Fibroblast of villous mesenchyme (primary cell): Measurements from ENCODE around the gene RSPH4A. TPM values are rescaled to one million over a fixed set of nuclear protein-coding genes. Genes with fewer than 3 reads are reported as not detected.
"Not testable (repeated sequence)": the region's sequence is repeated elsewhere in the genome, so short reads cannot be mapped to it uniquely, and the experiment has no call there.

ENCODE experiments used
- DNase-seq: peaks from one replicate; pipeline ENCODE4 v3.0.0-alpha.2; 2010; ENCODE audit warnings: low read depth
- H3K4me3 ChIP-seq: 2 replicates; pipeline ENCODE4 v1.5.1; 2011; ENCODE audit warnings: low read depth, mild to moderate bottlenecking, low read length
- CTCF ChIP-seq: IDR thresholded peaks from 2 replicates; pipeline ENCODE4 v1.5.1; 2012; ENCODE audit warnings: low read depth, mild to moderate bottlenecking, low read length; ENCODE audit not compliant: insufficient read depth
- total RNA-seq: library from RNA; depleted of rRNA; stranded (reverse); fragments of >200 nt; gene quantifications from 2 replicates; pipeline ENCODE4 v1.2.3, GENCODE V29; 2012

Gene RSPH4A
- total RNA-seq, 1 donor, result under 0.01 TPM

- no peak for TF ChIP-seq CTCF
- no peak overlapping the region for H3K4me3 ChIP-seq
- DNase-seq, result no peak
Observed at GRCh38 chr6:116595247-116595646, 21.0 kb upstream of the RSPH4A start.

- no peak for TF ChIP-seq CTCF
- H3K4me3 ChIP-seq, result no peak overlapping the region
- DNase-seq, result peak; percentile 18
Observed at GRCh38 chr6:116596815-116597214, 19.5 kb upstream of the RSPH4A start.

GRCh38 chr6:116603916-116604315 lies 12.4 kb upstream of the RSPH4A start:
- not testable (repeated sequence) for DNase-seq, H3K4me3 ChIP-seq

- DNase-seq, H3K4me3 ChIP-seq: not testable (repeated sequence)
Observed at GRCh38 chr6:116604868-116605267, 11.4 kb upstream of the RSPH4A start.

GRCh38 chr6:116605935-116606334 lies 10.3 kb upstream of the RSPH4A start:
- DNase-seq, result no peak
- no peak for TF ChIP-seq CTCF
- no peak overlapping the region for H3K4me3 ChIP-seq

GRCh38 chr6:116611056-116611455 lies 5.2 kb upstream of the RSPH4A start:
- H3K4me3 ChIP-seq, result no peak overlapping the region
- no peak for TF ChIP-seq CTCF

GRCh38 chr6:116616737-116617053 lies 416 bp downstream of the RSPH4A start:
- DNase-seq, result no peak
- no peak for TF ChIP-seq CTCF
- peak overlapping the region; percentile 65 for H3K4me3 ChIP-seq

More at GRCh38 chr6:116611056-116611455, 5.2 kb upstream of the RSPH4A start:
- no peak for DNase-seq

- H3K4me3 ChIP-seq, result no peak overlapping the region
- DNase-seq, result no peak
- TF ChIP-seq CTCF, result no peak
Observed at GRCh38 chr6:116624036-116624805, 7.9 kb downstream of the RSPH4A start.
